ENCODE results near the gene GALNT9. TPM values are rescaled to one million over a fixed set of nuclear protein-coding genes. Genes with fewer than 3 reads are reported as not detected.

Gene GALNT9
- polyA plus RNA-seq, 1 of the 3 experiments (the other 2 are of a cell fraction): not detected

GRCh38 chr12:132168311-132169031 lies 160.9 kb downstream of the GALNT9 start:
- no peak for DNase-seq
- 0 out of 2 replicates have a peak, but pooled peaks cover 3% of the 10 kb centered on the region for H4K20me1 ChIP-seq (ENCODE audit: insufficient read depth)
- H3K9ac ChIP-seq: no peak overlapping the region
- H3K4me2 ChIP-seq: no peak overlapping the region
- H3K36me3 ChIP-seq (replicated peaks in 1 of 2; ENCODE audit: control insufficient read depth in 1 of 2, insufficient read depth in 2 of 2, low read length in 1 of 2): no peaks in the 10 kb centered on the region
- no peaks in the 10 kb centered on the region for H3K9me2 ChIP-seq
- peaks cover 0 to 7% of the 10 kb centered on the region in 2 experiments; a peak in 1 of 4 replicates for H3K4me1 ChIP-seq (ENCODE audit: control insufficient read depth in 1 of 2, insufficient read depth in 2 of 2, low read depth in 1 of 2, low read length in 1 of 2)
- peaks cover 3% of the 10 kb centered on the region for H3F3A ChIP-seq (replicated peaks; ENCODE audit: insufficient read depth)
- no peak overlapping the region for H2AFZ ChIP-seq (ENCODE audit: low read depth)
- ChIA-PET POLR2A (no interaction called here), CTCF (interaction anchor here (0.6 to 1.8 kb wide), 3 partner anchors 15 to 246 kb away, joined by 3 to 12 read pairs (median 7); no protein-coding TSS in a partner anchor)
- TF ChIP-seq NFIC (IDR thresholded peaks at IDR 0.05; ENCODE audit: borderline replicate concordance): no peak
- no peak for TF ChIP-seq USF2 (IDR thresholded peaks at IDR 0.05; ENCODE audit: borderline replicate concordance, low read depth, low read length)
- no peak for TF ChIP-seq FOXJ3 (CRISPR knock-in tag; IDR thresholded peaks at IDR 0.05)
- TF ChIP-seq ELF1 (IDR thresholded peaks at IDR 0.05): no peak
- TF ChIP-seq MEF2A (IDR thresholded peaks at IDR 0.05; ENCODE audit: borderline replicate concordance, low read depth): no peak
- no peak for TF ChIP-seq RXRA (IDR thresholded peaks at IDR 0.05; ENCODE audit: borderline replicate concordance, low read depth)
- TF ChIP-seq EZH2phosphoT487 (IDR thresholded peaks at IDR 0.05; ENCODE audit: borderline replicate concordance, low read depth): no peak
- TF ChIP-seq USF1 (IDR thresholded peaks at IDR 0.05; ENCODE audit: borderline replicate concordance, low read depth): no peak
- TF ChIP-seq SMC3 (IDR thresholded peaks at IDR 0.05; ENCODE audit: low read depth, low read length): no peak
- TF ChIP-seq RCOR1 (IDR thresholded peaks at IDR 0.05; ENCODE audit: low read length): no peak
- TF ChIP-seq TCF12 (IDR thresholded peaks at IDR 0.05): no peak
- TF ChIP-seq PBX3 (IDR thresholded peaks at IDR 0.05): no peak
- no peak for TF ChIP-seq GATA2 (CRISPR knock-in tag; IDR thresholded peaks at IDR 0.05)
- TF ChIP-seq MAX (IDR thresholded peaks at IDR 0.05; ENCODE audit: low read depth): no peak
- no peak for TF ChIP-seq SIN3A (IDR thresholded peaks at IDR 0.05; ENCODE audit: borderline replicate concordance, low read depth, low read length)
- WGBS (ENCODE audit: low lambda C conversion rate): 53% methylated on average over 14 of the region's 31 CpGs
- no peak overlapping the region for H3K4me3 ChIP-seq (ENCODE audit: low read depth in 2 of 2, low read length in 1 of 2)
- H3K9me3 ChIP-seq: no peaks in the 10 kb centered on the region
- no peak overlapping the region for H3K27ac ChIP-seq (ENCODE audit: low read depth in 2 of 2, low read length in 1 of 2)
- H3K79me2 ChIP-seq (ENCODE audit: insufficient read depth): no peaks in the 10 kb centered on the region
- peaks cover 72% of the 10 kb centered on the region for H3K27me3 ChIP-seq (ENCODE audit: insufficient read depth)

All from SK-N-SH (cell line).